Stomach (tissue), 9 donors: ENCODE measurements around the gene SPIRE2. TPM values are rescaled to one million over a fixed set of nuclear protein-coding genes. Genes with fewer than 3 reads are reported as not detected.

Experiments used
- DNase-seq, 2 donors: peaks; one replicate each; pipeline versions ENCODE4 v3.0.0 to v3.0.0-alpha.2; 2013 to 2019
- H3K27ac ChIP-seq, 5 donors: fragments of 200-600 bp in 4 of 5; sonication (generic) in 4 of 5; one replicate each; pipeline ENCODE4 v1.5.1; 2013 to 2019; ENCODE audit warnings: mild to moderate bottlenecking in 1 of 5, moderate library complexity in 1 of 5
- H3K27me3 ChIP-seq, 3 donors: fragments of 200-600 bp; sonication (generic); one replicate each; pipeline ENCODE4 v1.5.1; 2017 to 2019; ENCODE audit warnings: mixed run types in 1 of 3
- H3K36me3 ChIP-seq, 4 donors: fragments of 200-600 bp; sonication (generic); 1 replicate in 3 of 4; 2 replicates in 1 of 4; pipeline ENCODE4 v1.5.1; 2016 to 2019
- H3K4me1 ChIP-seq, 4 donors: fragments of 200-600 bp; sonication (generic); one replicate each; pipeline ENCODE4 v1.5.1; 2016 to 2019
- H3K4me3 ChIP-seq, 4 donors: fragments of 200-600 bp; sonication (generic) in 3 of 4; one replicate each; pipeline ENCODE4 v1.5.1; 2016 to 2019; ENCODE audit warnings: mild to moderate bottlenecking in 1 of 4
- H3K9me3 ChIP-seq, 4 donors: fragments of 200-600 bp; sonication (generic); one replicate each; pipeline ENCODE4 v1.5.1; 2016 to 2019
- CTCF ChIP-seq, 7 experiments: fragments of 450-650 bp in 4 of 7; fragments of 200-600 bp in 3 of 7; sonication (generic) in 3 of 7; IDR thresholded peaks; one replicate each; pipeline ENCODE4 v1.5.1; 2016 to 2019; ENCODE audit warnings: antibody characterized with exemption in 7 of 7, control low read depth in 2 of 7, mild to moderate bottlenecking in 1 of 7
- EP300 ChIP-seq: sonication (generic); formaldehyde crosslinking; IDR thresholded peaks from one replicate; pipeline ENCODE4 v1.6.1; 2017; ENCODE audit warnings: antibody characterized with exemption
- POLR2A ChIP-seq, 4 donors: fragments of 450-650 bp; IDR thresholded peaks; one replicate each; pipeline ENCODE4 v1.6.1; 2016; ENCODE audit warnings: antibody characterized with exemption in 4 of 4, control low read depth in 2 of 4, mild to moderate bottlenecking in 1 of 4, moderate library complexity in 1 of 4
- POLR2AphosphoS5 ChIP-seq, 3 donors: sonication (generic); formaldehyde crosslinking; IDR thresholded peaks; one replicate each; pipeline ENCODE4 v1.6.1; 2016; ENCODE audit warnings: antibody characterized with exemption in 3 of 3
- WGBS, 5 donors: extraction: QIAGEN DNeasy Blood & Tissue Kit in 3 of 5; methylation state at CpG; one replicate each; pipeline versions ENCODE4 v1.1.5 to v1.1.7; 2013 to 2018; 5-methylcytosine and 5-hydroxymethylcytosine counted together
- intact Hi-C: fragments of 100-400 bp; cut with DNase I; formaldehyde crosslinking; loops from one replicate; pipeline ENCODE4 v1.15.1; 2023; ENCODE audit warnings: low total_unique reads
- polyA plus RNA-seq, 3 donors: library from polyadenylated mRNA; stranded (reverse); fragments of 200-250 nt; gene quantifications; one replicate each; pipeline ENCODE4 v1.2.3, GENCODE V29; 2013
- total RNA-seq, 5 donors: library from RNA; depleted of rRNA; stranded (reverse); fragments of >200 nt; gene quantifications; one replicate each; pipeline versions ENCODE4 v1.1.0 to v1.2.3, GENCODE V29; 2014 to 2016
- donor health status: healthy with polysubstance abuse.
- donor health status: Bipolar disorder and iron deficiency.
- donor health status: healthy.

Gene SPIRE2
- total and polyA plus RNA-seq, 8 donors, result 3.9 to 230 (median 25.0) TPM

- Histone ChIP-seq H3K4me3 (no peak overlapping the region), H3K4me1 (peaks cover 10 to 41% (median 27%) of the 10 kb centered on the region in 4 donors), H3K9me3 (no peaks in the 10 kb centered on the region), H3K27ac (peak overlapping the region in 4 of 5 donors; percentile 76 to 85 (median 82)), H3K36me3 (peaks cover 0 to 8% (median 0%) of the 10 kb centered on the region in 4 donors), H3K27me3 (peaks cover 0 to 18% (median 0%) of the 10 kb centered on the region in 3 donors)
- 56 to 75% (median 71%) methylated on average over 25 to 26 of the region's 26 CpGs for WGBS, 5 donors
- intact Hi-C loops, result no loop called here
- DNase-seq, result peak; percentile 52 to 72
- TF ChIP-seq CTCF (IDR thresholded peaks at IDR 0.05) (no peak), POLR2AphosphoS5 (IDR thresholded peaks at IDR 0.05) (no peak), EP300 (no peak), POLR2A (IDR thresholded peaks at IDR 0.05) (no peak)
Measured at GRCh38 chr16:89826531-89827382, 1.5 kb upstream of the SPIRE2 start.

- intact Hi-C loops, result no loop called here
- TF ChIP-seq POLR2A (IDR thresholded peaks at IDR 0.05) (no peak), POLR2AphosphoS5 (IDR thresholded peaks at IDR 0.05) (peak in 1 of 3 donors; percentile 21)
- WGBS, 5 donors, result 6 to 18% (median 8%) methylated on average over 18 to 43 of the region's 43 CpGs
- peaks cover 0 to 5% (median 0%) of the 10 kb centered on the region in 4 donors for H3K36me3 ChIP-seq
- H3K27me3 ChIP-seq, result peaks cover 0 to 25% (median 0%) of the 10 kb centered on the region in 3 donors
- peak; percentile 61 to 90 for DNase-seq
- peaks cover 10 to 34% (median 24%) of the 10 kb centered on the region in 4 donors for H3K4me1 ChIP-seq
- H3K9me3 ChIP-seq, result no peaks in the 10 kb centered on the region
- peak overlapping the region; percentile 50 to 59 (median 53) for H3K4me3 ChIP-seq
- peak overlapping the region; percentile 76 to 86 (median 83) for H3K27ac ChIP-seq
Measured at GRCh38 chr16:89827383-89828198, 684 bp upstream of the SPIRE2 start.

GRCh38 chr16:89828870-89829629 is 775 bp downstream of the SPIRE2 start:
- no peak for TF ChIP-seq POLR2A (IDR thresholded peaks at IDR 0.05)
- Histone ChIP-seq H3K36me3 (no peaks in the 10 kb centered on the region), H3K27ac (peak overlapping the region; percentile 67 to 87 (median 80)), H3K27me3 (peaks cover 0 to 38% (median 0%) of the 10 kb centered on the region in 3 donors), H3K9me3 (no peaks in the 10 kb centered on the region), H3K4me1 (peaks cover 10 to 31% (median 24%) of the 10 kb centered on the region in 4 donors), H3K4me3 (peak overlapping the region; percentile 50 to 64 (median 53))
- intact Hi-C loops, result no loop called here
- 12 to 20% (median 17%) methylated on average over 16 to 26 of the region's 26 CpGs for WGBS, 5 donors
- no peak for DNase-seq

- Histone ChIP-seq H3K36me3 (no peaks in the 10 kb centered on the region), H3K27ac (peak overlapping the region; percentile 12 to 80 (median 70)), H3K4me3 (peak overlapping the region in 2 of 4 donors; percentile 50 to 64), H3K4me1 (peaks cover 10 to 31% (median 24%) of the 10 kb centered on the region in 4 donors), H3K27me3 (peaks cover 0 to 38% (median 0%) of the 10 kb centered on the region in 3 donors), H3K9me3 (no peaks in the 10 kb centered on the region)
- DNase-seq, result peak in 1 of 2 donors; percentile 48
- WGBS, 5 donors, result 49 to 70% (median 56%) methylated on average over 12 to 17 of the region's 17 CpGs
- no peak for TF ChIP-seq CTCF (IDR thresholded peaks at IDR 0.05)
- TF ChIP-seq EP300, result no peak
- intact Hi-C loops, result no loop called here
Measured at GRCh38 chr16:89829630-89830437, 1.6 kb downstream of the SPIRE2 start.
